GM18526 (cell line): ENCODE data around the gene PTGER3.

Experiments used
- POLR2A ChIP-seq: IDR thresholded peaks from 3 replicates; pipeline ENCODE4 v1.6.1; 2011; ENCODE audit not compliant: insufficient read length; ENCODE audit errors: extremely low read depth

PTGER3 gene

GRCh38 chr1:71047635-71048607 is at the start of gene PTGER3:
Gene PTGER3 (minus strand): TSS chr1:71047816. CDS start chr1:71047577, 239 bp downstream.
- no peak for TF ChIP-seq POLR2A

- no peak for TF ChIP-seq POLR2A
Observed at GRCh38 chr1:71094913-71095312, 47.3 kb upstream of the PTGER3 start.

- no peak for TF ChIP-seq POLR2A
Observed at GRCh38 chr1:71093938-71094337, 46.3 kb upstream of the PTGER3 start.

GRCh38 chr1:71089536-71090270 is 42.1 kb upstream of the PTGER3 start:
- no peak for TF ChIP-seq POLR2A

GRCh38 chr1:71088645-71089287 is 41.1 kb upstream of the PTGER3 start:
- no peak for TF ChIP-seq POLR2A

- no peak for TF ChIP-seq POLR2A
Observed at GRCh38 chr1:71087713-71088112, 40.1 kb upstream of the PTGER3 start.

GRCh38 chr1:71087060-71087459 is 39.4 kb upstream of the PTGER3 start:
- no peak for TF ChIP-seq POLR2A

- no peak for TF ChIP-seq POLR2A
Observed at GRCh38 chr1:71086331-71086730, 38.7 kb upstream of the PTGER3 start.

- TF ChIP-seq POLR2A, result no peak
Observed at GRCh38 chr1:71083271-71083670, 35.7 kb upstream of the PTGER3 start.

GRCh38 chr1:71081697-71082080 is 34.1 kb upstream of the PTGER3 start:
- TF ChIP-seq POLR2A, result no peak

- peak; percentile 77 for TF ChIP-seq POLR2A
Observed at GRCh38 chr1:71080739-71081696, 33.4 kb upstream of the PTGER3 start, which contains the start of gene ZRANB2. Gene ZRANB2 (minus strand): TSS chr1:71081035. CDS start chr1:71080995, 40 bp downstream.

- no peak for TF ChIP-seq POLR2A
Observed at GRCh38 chr1:71080230-71080738, 32.7 kb upstream of the PTGER3 start.

- no peak for TF ChIP-seq POLR2A
Observed at GRCh38 chr1:71074681-71075080, 27.1 kb upstream of the PTGER3 start.

- no peak for TF ChIP-seq POLR2A
Observed at GRCh38 chr1:71072273-71072672, 24.7 kb upstream of the PTGER3 start.
